Endodermal cell (in vitro differentiated cells): ENCODE data around the gene CDH13. TPM values are rescaled to one million over a fixed set of nuclear protein-coding genes. Genes with fewer than 3 reads are reported as not detected.

Source experiments
- DNase-seq: peaks from one replicate; pipeline ENCODE4 v3.0.0-alpha.2; 2017
- H3K27ac ChIP-seq: 2 replicates; pipeline ENCODE4 v1.5.1; 2013; ENCODE audit warnings: mild to moderate bottlenecking, low read depth, low read length, moderate library complexity
- H3K27me3 ChIP-seq: 2 replicates; pipeline ENCODE4 v1.6.1; 2013; ENCODE audit warnings: mild to moderate bottlenecking, low read length, moderate library complexity; ENCODE audit not compliant: insufficient read depth, control insufficient read depth, poor library complexity, severe bottlenecking
- H3K36me3 ChIP-seq: 2 replicates; pipeline ENCODE4 v1.7.0; 2013; ENCODE audit warnings: mild to moderate bottlenecking, low read length, moderate library complexity; ENCODE audit not compliant: control insufficient read depth, insufficient read depth
- H3K4me1 ChIP-seq: one replicate; pipeline ENCODE4 v1.7.0; 2013; ENCODE audit warnings: low read length; ENCODE audit not compliant: control insufficient read depth, insufficient read depth
- H3K4me3 ChIP-seq: 2 replicates; pipeline ENCODE4 v1.5.1; 2013; ENCODE audit warnings: mild to moderate bottlenecking, low read length, moderate library complexity
- H3K9ac ChIP-seq: 2 replicates; pipeline ENCODE4 v1.6.1; 2013; ENCODE audit warnings: mild to moderate bottlenecking, low read length, moderate library complexity; ENCODE audit not compliant: poor library complexity, severe bottlenecking; ENCODE audit errors: extremely low read depth
- H3K9me3 ChIP-seq: 2 replicates; pipeline ENCODE4 v1.6.1; 2013; ENCODE audit warnings: mild to moderate bottlenecking, low read length, moderate library complexity; ENCODE audit not compliant: control insufficient read depth
- H3K27ac Mint-ChIP-seq: 2 replicates; pipeline ENCODE4 v1.8.0; 2020; ENCODE audit warnings: mixed read lengths
- H3K27me3 Mint-ChIP-seq: 2 replicates; pipeline ENCODE4 v1.8.0; 2021; ENCODE audit warnings: mild to moderate bottlenecking, mixed read lengths; ENCODE audit not compliant: insufficient read depth
- H3K36me3 Mint-ChIP-seq: 2 replicates; pipeline ENCODE4 v1.8.0; 2020; ENCODE audit warnings: low read depth, mixed read lengths
- H3K4me1 Mint-ChIP-seq: 2 replicates; pipeline ENCODE4 v1.8.0; 2020; ENCODE audit warnings: mixed read lengths
- H3K4me3 Mint-ChIP-seq: 2 replicates; pipeline ENCODE4 v1.8.0; 2020; ENCODE audit warnings: mild to moderate bottlenecking, moderate library complexity, mixed read lengths
- H3K9me3 Mint-ChIP-seq: 2 replicates; pipeline ENCODE4 v1.8.0; 2020; ENCODE audit warnings: mild to moderate bottlenecking, mixed read lengths
- CTCF ChIP-seq: fragments of 200-600 bp; sonication (generic); conservative IDR thresholded peaks from 2 replicates; pipeline ENCODE4 v1.5.0; 2021; ENCODE audit warnings: antibody characterized with exemption, mild to moderate bottlenecking
- WGBS, 2 experiments: methylation state at CpG; one replicate each; pipeline versions ENCODE4 v1.1.5 to v1.1.7; 2013; ENCODE audit warnings: missing lambda C conversion rate in 2 of 2, mixed read lengths in 1 of 2; ENCODE audit not compliant: insufficient coverage in 1 of 2, insufficient read length in 1 of 2; 5-methylcytosine and 5-hydroxymethylcytosine counted together
- total RNA-seq, 2 donors: library from RNA; stranded (reverse); fragmentation: NEBNext Ultra II Directional in 1 of 2; extraction: Animal tissue kit (Norgen Biotek cat#: 25700) in 1 of 2; gene quantifications; 2 replicates in 1 of 2; 3 replicates in 1 of 2; pipeline ENCODE4 v1.2.1, GENCODE V29; 2021

Gene CDH13
- total RNA-seq, 2 donors from 2014 or later: 0.86 to 1.8 TPM

- H3K27ac ChIP-seq: no peak overlapping the region
- DNase-seq: no peak
- H3K36me3 Mint-ChIP-seq: no peaks in the 10 kb centered on the region
- H3K27me3 ChIP-seq: no peaks in the 10 kb centered on the region
- no peaks in the 10 kb centered on the region for H3K4me1 ChIP-seq
- no peaks in the 10 kb centered on the region for H3K9me3 Mint-ChIP-seq
- no peaks in the 10 kb centered on the region for H3K4me1 Mint-ChIP-seq
- no peaks in the 10 kb centered on the region for H3K36me3 ChIP-seq
- WGBS, 2 experiments: 91 to 95% methylated on average over 5 to 7 of the region's 7 CpGs
- H3K9ac ChIP-seq: no peak overlapping the region
- TF ChIP-seq CTCF: no peak
- H3K4me3 ChIP-seq: no peak overlapping the region
- no peaks in the 10 kb centered on the region for H3K9me3 ChIP-seq
- H3K27ac Mint-ChIP-seq: no peak overlapping the region
- no peak overlapping the region for H3K4me3 Mint-ChIP-seq
- H3K27me3 Mint-ChIP-seq: no peaks in the 10 kb centered on the region
Measured at GRCh38 chr16:83318390-83318789, 691.6 kb downstream of the CDH13 start.

DNA sequence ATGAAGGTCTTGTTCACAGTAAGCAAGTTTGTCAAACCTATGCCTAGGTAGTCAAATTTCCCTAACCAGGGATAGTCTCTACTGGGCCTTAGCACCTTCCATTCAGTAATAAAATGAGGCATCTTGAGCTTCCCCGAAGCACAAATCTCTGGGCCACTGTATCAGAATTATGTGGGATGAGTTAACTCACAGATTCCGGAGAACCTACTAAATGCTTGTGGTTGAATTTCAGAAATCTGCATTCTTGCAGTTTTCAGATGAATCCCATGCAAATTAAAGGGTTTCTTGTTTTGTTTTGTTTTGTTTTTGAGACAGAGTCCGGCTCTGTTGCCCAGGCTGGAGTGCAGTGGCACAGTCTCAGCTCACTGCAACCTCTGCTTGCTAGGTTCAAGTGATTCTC lies 702.2 kb downstream of the CDH13 start:
- Histone ChIP-seq H3K27me3 (no peaks in the 10 kb centered on the region), H3K27ac (no peak overlapping the region), H3K4me3 (no peak overlapping the region), H3K9ac (no peak overlapping the region), H3K36me3 (no peaks in the 10 kb centered on the region), H3K9me3 (no peaks in the 10 kb centered on the region), H3K4me1 (no peaks in the 10 kb centered on the region)
- 91 to 100% methylated on average over 3 of the region's 3 CpGs for WGBS, 2 experiments
- Mint-ChIP-seq H3K27ac (no peak overlapping the region), H3K36me3 (no peaks in the 10 kb centered on the region), H3K27me3 (no peaks in the 10 kb centered on the region), H3K4me1 (peaks cover 4% of the 10 kb centered on the region), H3K9me3 (no peaks in the 10 kb centered on the region), H3K4me3 (no peak overlapping the region)
- DNase-seq: no peak
- TF ChIP-seq CTCF: no peak

- Mint-ChIP-seq H3K4me3 (no peak overlapping the region), H3K27me3 (no peaks in the 10 kb centered on the region), H3K4me1 (peaks cover 4% of the 10 kb centered on the region), H3K9me3 (no peaks in the 10 kb centered on the region), H3K36me3 (no peaks in the 10 kb centered on the region), H3K27ac (no peak overlapping the region)
- Histone ChIP-seq H3K4me3 (no peak overlapping the region), H3K9ac (no peak overlapping the region), H3K27me3 (no peaks in the 10 kb centered on the region), H3K4me1 (no peaks in the 10 kb centered on the region), H3K9me3 (no peaks in the 10 kb centered on the region), H3K36me3 (no peaks in the 10 kb centered on the region), H3K27ac (no peak overlapping the region)
- DNase-seq: no peak
- no peak for TF ChIP-seq CTCF
- 97 to 100% methylated on average over 4 to 6 of the region's 7 CpGs for WGBS, 2 experiments
Measured at GRCh38 chr16:83329441-83329840, 702.7 kb downstream of the CDH13 start.
